Nephron progenitor cell (in vitro differentiated cells): ENCODE measurements around the gene KBTBD7.

Experiments
- DNase-seq: peaks from one replicate; pipeline ENCODE4 v3.0.0; 2021
- H3K27ac Mint-ChIP-seq: 2 replicates; pipeline ENCODE4 v1.8.0; 2021; ENCODE audit warnings: mild to moderate bottlenecking, moderate library complexity, mixed read lengths
- H3K27me3 Mint-ChIP-seq: 2 replicates; pipeline ENCODE4 v1.8.0; 2021; ENCODE audit warnings: mild to moderate bottlenecking, low read depth, mixed read lengths; ENCODE audit not compliant: poor library complexity
- H3K36me3 Mint-ChIP-seq: 2 replicates; pipeline ENCODE4 v1.8.0; 2021; ENCODE audit warnings: low read depth, mixed read lengths
- H3K4me1 Mint-ChIP-seq: 2 replicates; pipeline ENCODE4 v1.8.0; 2021; ENCODE audit warnings: mixed read lengths
- H3K4me3 Mint-ChIP-seq: 2 replicates; pipeline ENCODE4 v1.8.0; 2021; ENCODE audit warnings: mild to moderate bottlenecking, moderate library complexity, mixed read lengths
- H3K9me3 Mint-ChIP-seq: 2 replicates; pipeline ENCODE4 v1.8.0; 2021; ENCODE audit warnings: mild to moderate bottlenecking, moderate library complexity, mixed read lengths
- TF ChIP-seq, protein P1 (sequence below): fragments of 200-600 bp; sonication (generic); IDR thresholded peaks from 2 replicates; pipeline ENCODE4 v1.5.0; 2021; ENCODE audit warnings: antibody characterized with exemption

The KBTBD7 gene

DNA sequence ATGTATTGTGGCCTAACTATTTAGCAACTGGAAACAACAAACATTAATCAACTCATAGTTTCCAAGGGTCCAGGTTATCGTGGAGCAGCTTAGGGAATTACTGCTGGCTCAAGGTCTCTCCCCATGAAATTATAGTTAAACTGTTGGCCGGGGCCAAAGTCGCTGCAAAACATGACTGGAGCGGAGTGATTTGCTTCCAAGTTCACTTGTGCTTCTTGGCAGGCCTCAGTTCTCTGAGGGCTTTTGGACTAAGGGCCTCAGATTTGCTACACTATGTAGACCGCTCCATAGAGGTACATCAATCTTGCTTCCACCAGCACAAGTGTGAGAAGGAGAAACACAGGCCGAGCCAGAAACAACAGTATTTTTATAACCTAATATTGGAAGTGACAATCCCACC, 9.4 kb upstream of the KBTBD7 start:
- peaks cover 10% of the 10 kb centered on the region for H3K36me3 Mint-ChIP-seq
- peaks cover 8% of the 10 kb centered on the region for H3K4me1 Mint-ChIP-seq
- DNase-seq, result no peak
- H3K27ac Mint-ChIP-seq, result no peak overlapping the region
- TF ChIP-seq, protein P1, sequence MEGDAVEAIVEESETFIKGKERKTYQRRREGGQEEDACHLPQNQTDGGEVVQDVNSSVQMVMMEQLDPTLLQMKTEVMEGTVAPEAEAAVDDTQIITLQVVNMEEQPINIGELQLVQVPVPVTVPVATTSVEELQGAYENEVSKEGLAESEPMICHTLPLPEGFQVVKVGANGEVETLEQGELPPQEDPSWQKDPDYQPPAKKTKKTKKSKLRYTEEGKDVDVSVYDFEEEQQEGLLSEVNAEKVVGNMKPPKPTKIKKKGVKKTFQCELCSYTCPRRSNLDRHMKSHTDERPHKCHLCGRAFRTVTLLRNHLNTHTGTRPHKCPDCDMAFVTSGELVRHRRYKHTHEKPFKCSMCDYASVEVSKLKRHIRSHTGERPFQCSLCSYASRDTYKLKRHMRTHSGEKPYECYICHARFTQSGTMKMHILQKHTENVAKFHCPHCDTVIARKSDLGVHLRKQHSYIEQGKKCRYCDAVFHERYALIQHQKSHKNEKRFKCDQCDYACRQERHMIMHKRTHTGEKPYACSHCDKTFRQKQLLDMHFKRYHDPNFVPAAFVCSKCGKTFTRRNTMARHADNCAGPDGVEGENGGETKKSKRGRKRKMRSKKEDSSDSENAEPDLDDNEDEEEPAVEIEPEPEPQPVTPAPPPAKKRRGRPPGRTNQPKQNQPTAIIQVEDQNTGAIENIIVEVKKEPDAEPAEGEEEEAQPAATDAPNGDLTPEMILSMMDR, result no peak
- H3K27me3 Mint-ChIP-seq, result no peaks in the 10 kb centered on the region
- peaks cover 28% of the 10 kb centered on the region for H3K9me3 Mint-ChIP-seq
- H3K4me3 Mint-ChIP-seq, result no peak overlapping the region

DNA sequence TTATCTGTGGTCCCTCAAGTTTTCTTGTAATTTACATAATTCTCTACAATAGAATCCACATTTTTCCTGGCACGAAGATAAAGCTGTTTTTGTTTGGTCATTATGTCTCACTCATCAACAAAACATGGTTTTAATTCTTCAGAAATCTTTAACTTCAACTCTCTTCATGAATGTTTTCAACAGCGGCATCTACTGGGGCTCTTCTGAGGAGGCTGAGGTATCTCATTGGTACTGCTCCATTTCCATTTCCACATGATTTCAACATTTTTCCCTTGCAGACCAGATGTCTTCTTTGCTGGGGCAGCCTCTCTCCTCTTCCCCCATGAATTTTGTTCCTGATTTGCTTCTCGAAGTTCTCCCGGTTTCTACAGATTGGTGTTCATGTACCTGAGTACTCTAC, 5.8 kb upstream of the KBTBD7 start:
- peaks cover 8% of the 10 kb centered on the region for H3K4me1 Mint-ChIP-seq
- H3K27me3 Mint-ChIP-seq, result peaks cover 4% of the 10 kb centered on the region
- H3K9me3 Mint-ChIP-seq, result no peaks in the 10 kb centered on the region
- H3K27ac Mint-ChIP-seq, result no peak overlapping the region
- no peak for DNase-seq
- H3K36me3 Mint-ChIP-seq, result no peaks in the 10 kb centered on the region
- TF ChIP-seq, protein P1, result no peak
- no peak overlapping the region for H3K4me3 Mint-ChIP-seq

DNA sequence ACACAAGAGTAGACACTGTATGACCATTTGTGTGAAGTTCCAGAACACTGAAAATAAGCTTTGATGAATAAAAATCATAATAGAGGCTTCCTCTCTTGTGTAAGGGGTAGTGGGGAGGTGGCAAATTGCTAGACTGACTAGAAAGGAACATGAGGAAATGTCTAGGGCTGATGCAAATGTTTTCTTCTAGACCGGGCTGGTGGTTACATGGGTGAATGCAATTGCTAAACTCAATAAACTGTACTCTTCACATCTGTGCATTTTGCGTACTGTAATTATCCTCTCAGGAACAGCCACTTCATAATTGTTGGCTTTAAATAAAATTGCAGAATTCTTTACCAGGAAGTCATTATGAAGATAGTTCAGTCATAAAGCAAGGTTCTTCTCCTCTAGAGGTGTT, 5.2 kb upstream of the KBTBD7 start:
- Mint-ChIP-seq H3K4me3 (no peak overlapping the region), H3K27ac (no peak overlapping the region), H3K4me1 (peaks cover 7% of the 10 kb centered on the region), H3K36me3 (no peaks in the 10 kb centered on the region), H3K9me3 (peaks cover 2% of the 10 kb centered on the region), H3K27me3 (peaks cover 4% of the 10 kb centered on the region)
- TF ChIP-seq, protein P1, result no peak
- no peak for DNase-seq

DNA sequence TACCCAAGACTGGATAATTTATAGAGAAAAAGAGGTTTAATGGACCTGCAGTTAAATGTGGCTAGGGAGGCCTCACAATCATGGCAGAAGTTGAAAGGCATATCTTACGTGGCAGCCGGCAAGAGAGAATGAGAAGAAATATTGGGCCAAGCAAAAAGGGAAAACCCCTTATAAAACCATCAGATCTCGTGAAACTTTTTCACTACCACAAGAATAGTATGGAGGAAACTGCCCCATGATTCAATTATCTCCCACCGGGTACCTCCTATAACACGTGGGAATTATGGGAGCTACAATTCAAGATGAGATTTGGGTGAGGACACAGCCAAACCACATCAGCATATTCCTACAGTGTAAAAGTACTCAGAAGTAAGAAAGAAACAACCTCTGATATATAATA, 4.7 kb upstream of the KBTBD7 start:
- H3K4me3 Mint-ChIP-seq, result no peak overlapping the region
- H3K9me3 Mint-ChIP-seq, result peaks cover 6% of the 10 kb centered on the region
- peaks cover 4% of the 10 kb centered on the region for H3K27me3 Mint-ChIP-seq
- no peak overlapping the region for H3K27ac Mint-ChIP-seq
- peaks cover 7% of the 10 kb centered on the region for H3K4me1 Mint-ChIP-seq
- H3K36me3 Mint-ChIP-seq, result peaks cover 3% of the 10 kb centered on the region
- TF ChIP-seq, protein P1, result no peak
- DNase-seq, result no peak

DNA sequence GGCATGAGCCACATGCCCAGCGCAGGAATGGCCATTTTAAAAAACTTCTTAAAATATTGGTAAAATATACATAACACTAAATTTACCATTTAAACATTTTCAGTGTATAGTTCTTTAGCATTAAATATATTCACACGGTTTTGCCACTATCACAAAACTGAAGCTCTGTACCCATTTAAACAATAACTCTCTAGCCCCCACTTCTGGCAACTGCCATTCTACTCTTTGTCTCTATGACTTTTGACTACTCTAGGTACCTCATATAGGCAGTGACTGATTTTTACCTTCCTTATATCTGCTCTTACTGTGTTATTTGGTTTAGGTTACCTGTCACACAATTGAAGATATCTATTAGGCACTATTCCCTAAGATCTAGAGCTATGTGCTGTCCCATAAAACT, 2.3 kb upstream of the KBTBD7 start:
- H3K27me3 Mint-ChIP-seq, result peaks cover 7% of the 10 kb centered on the region
- DNase-seq, result no peak

DNA sequence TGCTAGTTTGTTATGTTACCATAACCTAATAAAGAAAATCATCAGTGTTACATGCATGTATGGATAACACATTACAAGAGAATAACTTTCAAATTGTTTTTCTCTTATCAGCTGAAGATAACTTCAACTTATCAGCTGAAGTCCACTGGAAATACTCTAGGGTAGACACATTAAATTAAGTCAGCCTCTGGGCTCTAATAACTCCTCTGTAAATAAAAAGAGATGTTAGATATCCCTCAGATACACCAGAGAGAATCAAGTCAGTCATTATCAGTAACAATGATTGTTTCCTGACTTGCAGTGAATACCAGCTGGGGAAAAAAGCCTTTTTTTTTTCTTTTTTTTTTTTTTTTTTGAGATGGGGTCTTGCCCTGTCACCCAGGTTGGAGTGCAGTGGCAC, 1.6 kb upstream of the KBTBD7 start:
- TF ChIP-seq, protein P1, result no peak
- H3K9me3 Mint-ChIP-seq, result peaks cover 32% of the 10 kb centered on the region
- H3K4me3 Mint-ChIP-seq, result no peak overlapping the region
- no peak for DNase-seq
- H3K4me1 Mint-ChIP-seq, result peaks cover 22% of the 10 kb centered on the region
- peaks cover 31% of the 10 kb centered on the region for H3K36me3 Mint-ChIP-seq
- no peak overlapping the region for H3K27ac Mint-ChIP-seq
- H3K27me3 Mint-ChIP-seq, result peaks cover 7% of the 10 kb centered on the region

More for the DNA sequence above, 2.3 kb upstream of the KBTBD7 start:
- no peak overlapping the region for H3K27ac Mint-ChIP-seq
- peaks cover 29% of the 10 kb centered on the region for H3K9me3 Mint-ChIP-seq
- TF ChIP-seq, protein P1, result no peak
- peaks cover 28% of the 10 kb centered on the region for H3K36me3 Mint-ChIP-seq
- H3K4me3 Mint-ChIP-seq, result no peak overlapping the region
- H3K4me1 Mint-ChIP-seq, result peaks cover 22% of the 10 kb centered on the region
